ENCODE data around the gene FGFBP2. TPM values are rescaled to one million over a fixed set of nuclear protein-coding genes. Genes with fewer than 3 reads are reported as not detected.
"Not testable (repeated sequence)": the region's sequence is repeated elsewhere in the genome, so short reads cannot be mapped to it uniquely, and the experiment has no call there.

Gene FGFBP2
- total RNA-seq, 3 donors from 2014 or later (not counting 1 experiment from before 2014, with no cell fraction given) = 644 to 736 (median 713) TPM

DNA sequence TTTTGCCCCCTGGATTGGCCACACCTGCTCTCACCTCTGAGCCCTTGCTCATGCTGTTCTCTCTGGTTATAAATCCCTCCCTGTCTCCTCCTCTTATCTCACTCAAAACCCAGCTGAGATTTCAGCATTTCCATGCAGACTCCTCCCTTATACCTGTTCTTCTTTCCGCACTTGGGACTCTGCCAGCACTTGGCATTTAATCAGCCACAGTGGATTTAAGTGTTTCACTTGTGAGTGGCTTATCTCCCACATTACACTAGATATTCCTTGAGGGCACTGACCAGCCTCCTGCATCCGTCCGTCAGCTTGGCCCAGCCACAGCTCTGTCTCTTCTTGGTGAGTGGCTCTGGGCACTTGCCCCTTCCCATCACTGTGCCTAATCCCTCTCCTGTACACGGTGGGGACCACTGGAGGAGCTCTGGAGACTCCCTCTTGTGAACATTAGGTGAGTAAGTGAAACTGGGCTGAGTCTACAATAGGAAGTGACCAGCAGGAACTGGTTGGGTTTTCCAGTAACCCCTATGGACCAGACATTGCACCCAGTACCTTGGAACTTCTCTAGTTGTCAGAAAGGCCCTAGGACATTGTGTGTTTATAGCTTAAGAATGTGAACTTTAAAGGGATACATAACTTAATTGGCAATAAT lies 44.4 kb downstream of the FGFBP2 start:
- Mint-ChIP-seq H3K36me3 (no peaks in the 10 kb centered on the region), H3K4me3 (no peak overlapping the region), H3K27ac (no peak overlapping the region), H3K27me3 (ENCODE audit: low read depth in 2 of 2) (peaks cover 8 to 24% of the 10 kb centered on the region in 2 donors), H3K9me3 (no peaks in the 10 kb centered on the region), H3K4me1 (peaks cover 13 to 14% of the 10 kb centered on the region in 2 donors)
- TF ChIP-seq, protein P1, sequence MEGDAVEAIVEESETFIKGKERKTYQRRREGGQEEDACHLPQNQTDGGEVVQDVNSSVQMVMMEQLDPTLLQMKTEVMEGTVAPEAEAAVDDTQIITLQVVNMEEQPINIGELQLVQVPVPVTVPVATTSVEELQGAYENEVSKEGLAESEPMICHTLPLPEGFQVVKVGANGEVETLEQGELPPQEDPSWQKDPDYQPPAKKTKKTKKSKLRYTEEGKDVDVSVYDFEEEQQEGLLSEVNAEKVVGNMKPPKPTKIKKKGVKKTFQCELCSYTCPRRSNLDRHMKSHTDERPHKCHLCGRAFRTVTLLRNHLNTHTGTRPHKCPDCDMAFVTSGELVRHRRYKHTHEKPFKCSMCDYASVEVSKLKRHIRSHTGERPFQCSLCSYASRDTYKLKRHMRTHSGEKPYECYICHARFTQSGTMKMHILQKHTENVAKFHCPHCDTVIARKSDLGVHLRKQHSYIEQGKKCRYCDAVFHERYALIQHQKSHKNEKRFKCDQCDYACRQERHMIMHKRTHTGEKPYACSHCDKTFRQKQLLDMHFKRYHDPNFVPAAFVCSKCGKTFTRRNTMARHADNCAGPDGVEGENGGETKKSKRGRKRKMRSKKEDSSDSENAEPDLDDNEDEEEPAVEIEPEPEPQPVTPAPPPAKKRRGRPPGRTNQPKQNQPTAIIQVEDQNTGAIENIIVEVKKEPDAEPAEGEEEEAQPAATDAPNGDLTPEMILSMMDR (IDR thresholded peaks at IDR 0.05) = no peak
- intact Hi-C loops (cut with micrococcal nuclease) = no loop called here
- DNase-seq (no peak), ATAC-seq (no peak)
- H3K27ac ChIP-seq (ENCODE audit: low read length) = no peak overlapping the region
- H3K36me3 ChIP-seq (ENCODE audit: control insufficient read depth, insufficient read depth, low read length) = no peaks in the 10 kb centered on the region
- 98% methylated on average over 3 of the region's 4 CpGs for WGBS (ENCODE audit: insufficient coverage)
- no peak overlapping the region for H3K4me3 ChIP-seq (ENCODE audit: low read length)
- no peaks in the 10 kb centered on the region for H3K27me3 ChIP-seq (ENCODE audit: control insufficient read depth, insufficient read depth, low read length)
- peaks cover 5% of the 10 kb centered on the region for H3K4me1 ChIP-seq (ENCODE audit: control insufficient read depth, insufficient read depth, low read length)
- H3K9me3 ChIP-seq (ENCODE audit: control insufficient read depth, insufficient read depth, low read length) = no peaks in the 10 kb centered on the region

DNA sequence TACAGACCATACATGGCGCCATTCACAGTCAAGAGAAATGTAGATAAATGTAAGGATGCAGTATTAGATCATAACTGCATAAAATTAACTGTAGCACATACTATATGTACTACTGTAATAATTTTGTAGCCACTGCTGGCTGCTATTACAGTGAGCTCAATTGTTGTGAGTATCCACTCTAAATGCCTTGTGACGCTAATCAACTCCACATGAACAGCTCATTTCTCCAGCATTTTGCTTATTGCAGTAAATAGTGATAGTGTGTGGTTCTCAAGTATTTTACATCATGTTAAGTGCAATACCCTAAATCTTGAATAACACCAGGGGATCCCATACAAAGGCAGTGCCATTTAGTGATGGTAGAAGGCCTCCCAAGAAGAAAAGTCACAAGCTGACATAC lies 45.7 kb downstream of the FGFBP2 start:
- no peak overlapping the region for H3K4me3 Mint-ChIP-seq
- H3K4me3 ChIP-seq (ENCODE audit: low read length) = no peak overlapping the region
- H3K27me3 Mint-ChIP-seq (ENCODE audit: low read depth in 2 of 2) = peaks cover 8 to 23% of the 10 kb centered on the region in 2 donors
- H3K36me3 Mint-ChIP-seq = no peaks in the 10 kb centered on the region
- H3K27me3 ChIP-seq (ENCODE audit: control insufficient read depth, insufficient read depth, low read length) = no peaks in the 10 kb centered on the region
- DNase-seq (no peak), ATAC-seq (no peak)
- H3K4me1 ChIP-seq (ENCODE audit: control insufficient read depth, insufficient read depth, low read length) = peaks cover 10% of the 10 kb centered on the region
- H3K9me3 ChIP-seq (ENCODE audit: control insufficient read depth, insufficient read depth, low read length) = no peaks in the 10 kb centered on the region
- H3K27ac Mint-ChIP-seq = no peak overlapping the region
- H3K27ac ChIP-seq (ENCODE audit: low read length) = no peak overlapping the region
- no CpG with 5 or more reads among the region's 2 CpGs for WGBS (ENCODE audit: insufficient coverage)
- intact Hi-C loops (cut with micrococcal nuclease) = no loop called here
- no peaks in the 10 kb centered on the region for H3K9me3 Mint-ChIP-seq
- TF ChIP-seq, protein P1 (IDR thresholded peaks at IDR 0.05) = no peak
- no peaks in the 10 kb centered on the region for H3K36me3 ChIP-seq (ENCODE audit: control insufficient read depth, insufficient read depth, low read length)
- H3K4me1 Mint-ChIP-seq = peaks cover 17 to 23% of the 10 kb centered on the region in 2 donors

DNA sequence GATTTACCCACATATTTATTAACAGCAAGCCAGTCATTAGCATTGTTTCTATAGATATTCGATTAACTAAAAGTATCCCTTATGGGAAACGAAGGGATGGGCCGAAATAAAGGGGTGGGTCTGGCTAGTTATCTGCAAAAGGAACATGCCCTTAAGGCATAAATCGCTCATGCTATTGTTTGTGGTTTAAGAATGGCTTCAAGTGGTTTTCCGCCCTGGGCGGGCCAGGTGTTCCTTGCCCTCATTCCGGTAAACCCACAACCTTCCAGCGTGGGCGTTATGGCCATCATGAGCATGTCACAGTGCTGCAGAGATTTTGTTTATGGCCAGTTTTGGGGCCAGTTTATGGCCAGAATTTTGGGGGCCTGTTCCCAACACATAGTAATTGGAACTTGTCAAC lies 46.6 kb downstream of the FGFBP2 start:
- H3K4me3 ChIP-seq (ENCODE audit: low read length); H3K27ac ChIP-seq (ENCODE audit: low read length); intact Hi-C loops (cut with micrococcal nuclease); H3K9me3 Mint-ChIP-seq; H3K4me3 Mint-ChIP-seq; DNase-seq; ATAC-seq; H3K27me3 ChIP-seq (ENCODE audit: control insufficient read depth, insufficient read depth, low read length); H3K9me3 ChIP-seq (ENCODE audit: control insufficient read depth, insufficient read depth, low read length); H3K27ac Mint-ChIP-seq; H3K36me3 ChIP-seq (ENCODE audit: control insufficient read depth, insufficient read depth, low read length); H3K36me3 Mint-ChIP-seq: not testable (repeated sequence)
- Mint-ChIP-seq H3K27me3 (ENCODE audit: low read depth in 2 of 2) (peaks cover 8 to 20% of the 10 kb centered on the region in 2 donors), H3K4me1 (peaks cover 27 to 32% of the 10 kb centered on the region in 2 donors)
- 90% methylated on average over 9 of the region's 9 CpGs for WGBS (ENCODE audit: insufficient coverage)
- peaks cover 10% of the 10 kb centered on the region for H3K4me1 ChIP-seq (ENCODE audit: control insufficient read depth, insufficient read depth, low read length)

DNA sequence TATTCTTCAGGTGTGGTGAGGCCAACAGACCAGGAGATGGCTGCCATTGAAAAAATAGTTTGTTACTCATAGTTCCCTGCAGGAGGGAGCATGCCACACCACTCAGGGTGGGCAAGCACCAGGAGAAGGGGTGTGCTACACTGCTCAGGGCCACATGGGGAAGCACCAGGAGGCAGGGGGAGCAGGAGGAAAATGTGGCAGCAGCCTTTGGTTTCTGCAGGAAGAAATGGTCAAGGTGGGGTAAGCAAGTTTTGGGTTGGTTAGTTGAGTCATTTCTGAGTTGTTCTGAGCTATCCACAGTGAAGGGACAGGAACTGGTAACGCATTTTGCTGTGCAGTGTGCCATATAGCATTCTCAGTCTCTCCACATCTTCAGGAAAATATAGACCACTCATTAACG lies 48.2 kb downstream of the FGFBP2 start:
- Mint-ChIP-seq H3K27ac (no peak overlapping the region), H3K36me3 (no peaks in the 10 kb centered on the region), H3K4me3 (no peak overlapping the region), H3K27me3 (ENCODE audit: low read depth in 2 of 2) (peaks cover 8 to 17% of the 10 kb centered on the region in 2 donors), H3K9me3 (no peaks in the 10 kb centered on the region), H3K4me1 (peaks cover 27 to 44% of the 10 kb centered on the region in 2 donors)
- no peak overlapping the region for H3K27ac ChIP-seq (ENCODE audit: low read length)
- 66% methylated on average over 2 of the region's 2 CpGs for whole genome bisulfite sequencing (ENCODE audit: insufficient coverage)
- intact Hi-C loops (cut with micrococcal nuclease) = no loop called here
- no peak for ATAC-seq
- H3K4me1 ChIP-seq (ENCODE audit: control insufficient read depth, insufficient read depth, low read length) = peaks cover 10% of the 10 kb centered on the region
- TF ChIP-seq, protein P1 (IDR thresholded peaks at IDR 0.05) = no peak
- H3K4me3 ChIP-seq (ENCODE audit: low read length) = no peak overlapping the region
- no peaks in the 10 kb centered on the region for H3K9me3 ChIP-seq (ENCODE audit: control insufficient read depth, insufficient read depth, low read length)
- no peaks in the 10 kb centered on the region for H3K36me3 ChIP-seq (ENCODE audit: control insufficient read depth, insufficient read depth, low read length)
- H3K27me3 ChIP-seq (ENCODE audit: control insufficient read depth, insufficient read depth, low read length) = no peaks in the 10 kb centered on the region
- no peak for DNase-seq
